ENCODE measurements around the gene HPRT1.

HPRT1 gene

GRCh38 chrX:134457708-134458107 is 2.3 kb upstream of the HPRT1 start:
- TF ChIP-seq GATA2 (IDR thresholded peaks at IDR 0.05; ENCODE audit: low read depth, low read length) = no peak
- no peak for TF ChIP-seq GATA3 (IDR thresholded peaks at IDR 0.05; ENCODE audit: low read depth, low read length)

GRCh38 chrX:134459683-134460004 is 321 bp upstream of the HPRT1 start:
- TF ChIP-seq GATA2 (IDR thresholded peaks at IDR 0.05; ENCODE audit: low read depth, low read length) = no peak
- no peak for TF ChIP-seq GATA3 (IDR thresholded peaks at IDR 0.05; ENCODE audit: low read depth, low read length)

GRCh38 chrX:134460862-134461220 is 876 bp downstream of the HPRT1 start:
- TF ChIP-seq GATA2 (IDR thresholded peaks at IDR 0.05; ENCODE audit: low read depth, low read length) (no peak), GATA3 (IDR thresholded peaks at IDR 0.05; ENCODE audit: low read depth, low read length) (no peak)

GRCh38 chrX:134461437-134461836 is 1.5 kb downstream of the HPRT1 start:
- no peak for TF ChIP-seq GATA2 (IDR thresholded peaks at IDR 0.05; ENCODE audit: low read depth, low read length)
- TF ChIP-seq GATA3 (IDR thresholded peaks at IDR 0.05; ENCODE audit: low read depth, low read length) = no peak

- no peak for TF ChIP-seq GATA3 (IDR thresholded peaks at IDR 0.05; ENCODE audit: low read depth, low read length)
Measured at GRCh38 chrX:134462927-134463326, 3.0 kb downstream of the HPRT1 start.

GRCh38 chrX:134469486-134469885 is 9.5 kb downstream of the HPRT1 start:
- no peak for TF ChIP-seq GATA2 (IDR thresholded peaks at IDR 0.05; ENCODE audit: low read depth, low read length)
- TF ChIP-seq GATA3 (IDR thresholded peaks at IDR 0.05; ENCODE audit: low read depth, low read length) = no peak

GRCh38 chrX:134470013-134470412 is 10.0 kb downstream of the HPRT1 start:
- TF ChIP-seq GATA2 (IDR thresholded peaks at IDR 0.05; ENCODE audit: low read depth, low read length) (no peak), GATA3 (IDR thresholded peaks at IDR 0.05; ENCODE audit: low read depth, low read length) (no peak)

GRCh38 chrX:134472041-134472440 is 12.1 kb downstream of the HPRT1 start:
- TF ChIP-seq GATA3 (IDR thresholded peaks at IDR 0.05; ENCODE audit: low read depth, low read length) = no peak
- no peak for TF ChIP-seq GATA2 (IDR thresholded peaks at IDR 0.05; ENCODE audit: low read depth, low read length)

GRCh38 chrX:134476284-134476683 is 16.3 kb downstream of the HPRT1 start:
- TF ChIP-seq GATA3 (IDR thresholded peaks at IDR 0.05; ENCODE audit: low read depth, low read length) = no peak
- no peak for TF ChIP-seq GATA2 (IDR thresholded peaks at IDR 0.05; ENCODE audit: low read depth, low read length)

GRCh38 chrX:134478374-134478773 is 18.4 kb downstream of the HPRT1 start:
- TF ChIP-seq GATA3 (IDR thresholded peaks at IDR 0.05; ENCODE audit: low read depth, low read length) (no peak), GATA2 (IDR thresholded peaks at IDR 0.05; ENCODE audit: low read depth, low read length) (no peak)

GRCh38 chrX:134480061-134480460 is 20.1 kb downstream of the HPRT1 start:
- TF ChIP-seq GATA3 (IDR thresholded peaks at IDR 0.05; ENCODE audit: low read depth, low read length) (no peak), GATA2 (IDR thresholded peaks at IDR 0.05; ENCODE audit: low read depth, low read length) (no peak)

GRCh38 chrX:134481339-134481738 is 21.4 kb downstream of the HPRT1 start:
- TF ChIP-seq GATA3 (IDR thresholded peaks at IDR 0.05; ENCODE audit: low read depth, low read length) (no peak), GATA2 (IDR thresholded peaks at IDR 0.05; ENCODE audit: low read depth, low read length) (no peak)

GRCh38 chrX:134482371-134482770 is 22.4 kb downstream of the HPRT1 start:
- no peak for TF ChIP-seq GATA2 (IDR thresholded peaks at IDR 0.05; ENCODE audit: low read depth, low read length)
- no peak for TF ChIP-seq GATA3 (IDR thresholded peaks at IDR 0.05; ENCODE audit: low read depth, low read length)

GRCh38 chrX:134484039-134484438 is 24.1 kb downstream of the HPRT1 start:
- TF ChIP-seq GATA2 (IDR thresholded peaks at IDR 0.05; ENCODE audit: low read depth, low read length) = no peak
- TF ChIP-seq GATA3 (IDR thresholded peaks at IDR 0.05; ENCODE audit: low read depth, low read length) = no peak

GRCh38 chrX:134501941-134502340 is 42.0 kb downstream of the HPRT1 start:
- no peak for TF ChIP-seq GATA2 (IDR thresholded peaks at IDR 0.05; ENCODE audit: low read depth, low read length)
- no peak for TF ChIP-seq GATA3 (IDR thresholded peaks at IDR 0.05; ENCODE audit: low read depth, low read length)

GRCh38 chrX:134502686-134503085 is 42.7 kb downstream of the HPRT1 start:
- TF ChIP-seq GATA3 (IDR thresholded peaks at IDR 0.05; ENCODE audit: low read depth, low read length) (no peak), GATA2 (IDR thresholded peaks at IDR 0.05; ENCODE audit: low read depth, low read length) (no peak)
